Nephron (organoid): ENCODE measurements around the gene MRTFB.

Source experiments
- H3K27ac Mint-ChIP-seq, 3 experiments: 2 replicates each; pipeline ENCODE4 v1.8.0; 2020; ENCODE audit warnings: mixed read lengths in 3 of 3, mild to moderate bottlenecking in 2 of 3, moderate library complexity in 1 of 3
- H3K27me3 Mint-ChIP-seq: 2 replicates; pipeline ENCODE4 v1.8.0; 2021; ENCODE audit warnings: low read depth, mild to moderate bottlenecking, moderate library complexity, mixed read lengths
- H3K36me3 Mint-ChIP-seq: 2 replicates; pipeline ENCODE4 v1.8.0; 2020; ENCODE audit warnings: low read depth, mixed read lengths
- H3K4me1 Mint-ChIP-seq: 2 replicates; pipeline ENCODE4 v1.8.0; 2020; ENCODE audit warnings: mixed read lengths
- H3K4me3 Mint-ChIP-seq, 3 experiments: 2 replicates each; pipeline ENCODE4 v1.8.0; 2020; ENCODE audit warnings: mild to moderate bottlenecking in 3 of 3, mixed read lengths in 3 of 3, moderate library complexity in 2 of 3
- H3K9me3 Mint-ChIP-seq: 2 replicates; pipeline ENCODE4 v1.8.0; 2020; ENCODE audit warnings: mixed read lengths
- TF ChIP-seq, protein P1 (sequence below), 3 experiments: fragments of 200-600 bp; sonication (generic); IDR thresholded peaks; one replicate each; pipeline ENCODE4 v1.5.0; 2021; ENCODE audit warnings: antibody characterized with exemption in 3 of 3; ENCODE audit not compliant: unreplicated experiment in 3 of 3

MRTFB gene

GRCh38 chr16:14239791-14240190 is 168.7 kb downstream of the MRTFB start:
- Mint-ChIP-seq H3K4me1 (peaks cover 26% of the 10 kb centered on the region), H3K27me3 (peaks cover 3% of the 10 kb centered on the region), H3K27ac (peak overlapping the region; percentile 15 to 81 (median 75)), H3K36me3 (peaks cover 49% of the 10 kb centered on the region), H3K9me3 (no peaks in the 10 kb centered on the region), H3K4me3 (no peak overlapping the region)
- TF ChIP-seq, protein P1, sequence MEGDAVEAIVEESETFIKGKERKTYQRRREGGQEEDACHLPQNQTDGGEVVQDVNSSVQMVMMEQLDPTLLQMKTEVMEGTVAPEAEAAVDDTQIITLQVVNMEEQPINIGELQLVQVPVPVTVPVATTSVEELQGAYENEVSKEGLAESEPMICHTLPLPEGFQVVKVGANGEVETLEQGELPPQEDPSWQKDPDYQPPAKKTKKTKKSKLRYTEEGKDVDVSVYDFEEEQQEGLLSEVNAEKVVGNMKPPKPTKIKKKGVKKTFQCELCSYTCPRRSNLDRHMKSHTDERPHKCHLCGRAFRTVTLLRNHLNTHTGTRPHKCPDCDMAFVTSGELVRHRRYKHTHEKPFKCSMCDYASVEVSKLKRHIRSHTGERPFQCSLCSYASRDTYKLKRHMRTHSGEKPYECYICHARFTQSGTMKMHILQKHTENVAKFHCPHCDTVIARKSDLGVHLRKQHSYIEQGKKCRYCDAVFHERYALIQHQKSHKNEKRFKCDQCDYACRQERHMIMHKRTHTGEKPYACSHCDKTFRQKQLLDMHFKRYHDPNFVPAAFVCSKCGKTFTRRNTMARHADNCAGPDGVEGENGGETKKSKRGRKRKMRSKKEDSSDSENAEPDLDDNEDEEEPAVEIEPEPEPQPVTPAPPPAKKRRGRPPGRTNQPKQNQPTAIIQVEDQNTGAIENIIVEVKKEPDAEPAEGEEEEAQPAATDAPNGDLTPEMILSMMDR (IDR thresholded peaks at IDR 0.05; ENCODE audit: unreplicated experiment in 3 of 3) = no peak

DNA sequence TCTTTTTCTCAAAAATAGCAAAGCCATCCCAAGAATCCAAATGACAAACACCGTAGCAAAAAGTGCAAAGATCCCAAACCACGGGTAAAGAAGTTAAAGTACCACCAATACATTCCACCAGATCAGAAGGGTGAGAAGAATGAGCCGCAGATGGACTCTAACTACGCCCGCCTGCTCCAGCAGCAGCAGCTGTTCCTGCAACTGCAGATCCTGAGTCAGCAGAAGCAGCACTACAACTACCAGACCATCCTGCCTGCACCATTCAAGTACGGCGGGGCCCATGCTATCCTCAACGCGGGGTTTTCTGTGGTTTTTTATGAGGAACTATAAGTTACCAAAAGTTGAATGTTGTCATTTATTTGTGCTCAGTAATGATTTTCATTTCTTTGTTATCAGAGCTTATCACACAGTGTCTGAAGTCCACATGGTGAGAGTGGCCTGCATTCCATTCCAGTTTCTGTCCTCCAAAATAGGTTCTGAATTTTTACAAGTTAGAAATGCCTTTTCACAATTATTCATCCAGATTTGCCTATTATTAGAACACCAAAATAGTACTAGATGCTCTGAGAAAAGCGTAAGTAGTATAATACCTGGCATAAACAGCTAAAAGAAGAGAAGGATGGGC is 169.2 kb downstream of the MRTFB start:
- no peaks in the 10 kb centered on the region for H3K9me3 Mint-ChIP-seq

DNA sequence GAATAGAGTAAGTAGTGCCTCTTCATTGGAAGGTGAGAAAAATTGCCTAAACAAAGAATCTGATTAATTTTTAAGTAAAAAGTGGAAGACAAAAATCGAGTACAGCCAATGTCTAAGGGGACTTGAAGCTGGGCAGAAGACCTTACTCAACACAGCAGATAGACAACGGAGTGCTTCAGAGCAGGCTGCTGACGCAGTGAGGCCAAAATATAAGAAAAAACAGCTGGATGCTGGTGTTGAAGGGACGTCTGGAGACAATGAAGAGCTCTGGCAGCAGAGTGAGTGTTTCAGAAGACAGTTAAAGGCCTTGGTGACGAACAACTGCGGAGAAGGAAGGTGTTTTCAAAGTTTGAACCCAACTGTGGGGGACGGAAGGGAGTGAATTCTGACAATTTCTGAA is 169.8 kb downstream of the MRTFB start:
- H3K27ac Mint-ChIP-seq = peak overlapping the region; percentile 75 to 81 (median 78)
- H3K9me3 Mint-ChIP-seq = no peaks in the 10 kb centered on the region
- TF ChIP-seq, protein P1 (IDR thresholded peaks at IDR 0.05; ENCODE audit: unreplicated experiment in 3 of 3) = no peak
- H3K36me3 Mint-ChIP-seq = peaks cover 51% of the 10 kb centered on the region
- no peak overlapping the region for H3K4me3 Mint-ChIP-seq
- no peaks in the 10 kb centered on the region for H3K27me3 Mint-ChIP-seq
- H3K4me1 Mint-ChIP-seq = peaks cover 26% of the 10 kb centered on the region

More for the DNA sequence above, 169.2 kb downstream of the MRTFB start:
- TF ChIP-seq, protein P1 (IDR thresholded peaks at IDR 0.05; ENCODE audit: unreplicated experiment in 3 of 3) = no peak
- Mint-ChIP-seq H3K36me3 (peaks cover 49% of the 10 kb centered on the region), H3K4me1 (peaks cover 26% of the 10 kb centered on the region), H3K27me3 (peaks cover under 1% of the 10 kb centered on the region), H3K27ac (peak overlapping the region; percentile 75 to 81 (median 78)), H3K4me3 (no peak overlapping the region)

DNA sequence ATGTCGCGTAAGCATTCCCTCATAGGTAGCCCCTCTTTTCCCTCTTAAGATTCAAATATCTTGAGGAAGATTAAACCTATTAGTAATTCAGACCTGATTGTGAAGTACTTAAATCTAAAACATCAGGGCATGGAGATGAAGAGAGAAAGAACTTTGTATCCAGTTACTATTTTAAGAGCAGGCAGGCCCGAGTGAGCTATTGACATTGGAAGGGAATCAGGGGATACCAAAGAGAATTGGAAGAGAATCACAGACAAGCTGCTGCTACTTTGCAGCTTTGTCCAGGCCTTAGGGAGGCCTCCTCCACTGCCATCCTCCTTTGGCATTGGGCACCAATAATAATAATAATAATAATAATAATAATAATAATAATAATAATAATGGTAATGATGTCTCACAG is 170.5 kb downstream of the MRTFB start:
- H3K9me3 Mint-ChIP-seq = no peaks in the 10 kb centered on the region
- peaks cover 26% of the 10 kb centered on the region for H3K4me1 Mint-ChIP-seq
- TF ChIP-seq, protein P1 (IDR thresholded peaks at IDR 0.05; ENCODE audit: unreplicated experiment in 3 of 3) = no peak
- no peak overlapping the region for H3K4me3 Mint-ChIP-seq
- H3K36me3 Mint-ChIP-seq = peaks cover 57% of the 10 kb centered on the region
- H3K27me3 Mint-ChIP-seq = no peaks in the 10 kb centered on the region
- peak overlapping the region in 2 of 3 experiments; percentile 69 to 75 for H3K27ac Mint-ChIP-seq

DNA sequence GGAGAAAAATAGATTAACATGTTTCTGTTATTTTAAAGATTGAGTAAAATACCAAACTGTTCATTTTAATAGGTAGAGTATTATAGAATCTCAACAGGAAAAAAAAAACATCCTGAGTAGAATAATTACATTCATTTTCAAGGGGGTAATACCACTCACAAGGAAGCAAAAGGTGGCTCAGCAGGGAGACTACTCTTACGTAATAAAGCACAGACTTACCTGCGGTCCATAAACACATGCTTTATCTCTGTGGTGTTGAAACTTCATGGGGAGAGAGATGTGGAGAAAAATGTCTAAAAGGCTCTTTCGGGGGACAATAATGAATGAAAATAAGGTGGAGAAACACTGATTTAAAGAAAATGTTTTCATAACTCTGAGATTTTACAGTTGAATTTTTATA is 171.7 kb downstream of the MRTFB start:
- Mint-ChIP-seq H3K4me3 (no peak overlapping the region), H3K4me1 (peaks cover 26% of the 10 kb centered on the region), H3K27ac (no peak overlapping the region), H3K36me3 (peaks cover 67% of the 10 kb centered on the region), H3K27me3 (no peaks in the 10 kb centered on the region), H3K9me3 (no peaks in the 10 kb centered on the region)
- TF ChIP-seq, protein P1 (IDR thresholded peaks at IDR 0.05; ENCODE audit: unreplicated experiment in 3 of 3) = no peak
